VCaP (cell line): ENCODE data around the gene DRAP1.

Experiments used
- H3K27ac ChIP-seq: fragments of 450-650 bp; 2 replicates; pipeline ENCODE4 v1.5.1; 2017
- TF ChIP-seq, protein P1 (sequence below): fragments of 450-650 bp; conservative IDR thresholded peaks from 2 replicates; pipeline ENCODE4 v1.5.1; 2017; ENCODE audit warnings: mild to moderate bottlenecking, moderate library complexity

The DRAP1 gene

DNA sequence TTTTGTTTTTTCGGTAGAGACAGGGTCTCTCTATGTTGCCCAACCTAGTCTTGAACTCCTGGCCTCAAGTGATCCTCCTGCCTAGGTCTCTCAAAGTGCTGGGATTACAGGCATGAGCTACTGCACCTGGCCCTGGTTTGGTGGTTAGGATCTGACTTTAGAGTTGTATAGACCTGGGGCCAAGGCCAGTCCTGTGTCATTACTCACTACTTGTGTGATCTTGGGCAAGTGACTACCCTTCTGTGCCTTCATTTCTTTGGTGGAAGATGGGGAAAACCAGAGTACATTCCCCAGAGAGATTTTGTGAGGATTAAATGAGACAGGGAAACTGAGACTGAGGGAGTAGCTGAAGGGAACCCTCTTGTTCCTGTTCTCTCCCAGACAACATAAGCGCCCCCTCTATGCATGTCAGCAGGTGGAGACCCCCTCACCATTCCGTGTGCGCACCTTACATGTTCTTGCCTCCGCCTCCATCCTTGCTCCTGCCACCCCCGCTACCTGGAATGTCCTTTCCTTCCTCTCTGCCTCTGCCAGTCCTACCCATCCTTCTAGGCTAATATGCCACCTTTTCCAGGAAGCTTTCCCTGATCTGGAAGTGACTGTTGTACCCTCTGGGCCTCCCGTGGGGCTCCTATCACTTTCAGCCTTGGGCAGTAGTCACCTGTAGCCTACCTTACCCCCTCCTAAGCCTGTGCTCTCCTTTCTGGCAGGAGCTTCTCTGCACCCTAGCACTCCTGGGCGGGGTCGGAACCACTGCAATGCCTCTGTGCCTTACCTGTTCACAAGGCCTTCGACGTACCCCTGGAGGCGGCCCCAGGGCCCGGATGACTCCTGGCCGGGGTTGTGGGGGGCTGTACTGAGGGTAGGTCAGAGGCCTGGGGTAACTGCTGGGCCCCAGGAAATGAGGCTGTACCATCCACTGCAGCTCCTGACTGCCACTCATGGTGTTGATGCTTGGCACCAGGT, 22.9 kb upstream of the DRAP1 start:
- TF ChIP-seq, protein P1, sequence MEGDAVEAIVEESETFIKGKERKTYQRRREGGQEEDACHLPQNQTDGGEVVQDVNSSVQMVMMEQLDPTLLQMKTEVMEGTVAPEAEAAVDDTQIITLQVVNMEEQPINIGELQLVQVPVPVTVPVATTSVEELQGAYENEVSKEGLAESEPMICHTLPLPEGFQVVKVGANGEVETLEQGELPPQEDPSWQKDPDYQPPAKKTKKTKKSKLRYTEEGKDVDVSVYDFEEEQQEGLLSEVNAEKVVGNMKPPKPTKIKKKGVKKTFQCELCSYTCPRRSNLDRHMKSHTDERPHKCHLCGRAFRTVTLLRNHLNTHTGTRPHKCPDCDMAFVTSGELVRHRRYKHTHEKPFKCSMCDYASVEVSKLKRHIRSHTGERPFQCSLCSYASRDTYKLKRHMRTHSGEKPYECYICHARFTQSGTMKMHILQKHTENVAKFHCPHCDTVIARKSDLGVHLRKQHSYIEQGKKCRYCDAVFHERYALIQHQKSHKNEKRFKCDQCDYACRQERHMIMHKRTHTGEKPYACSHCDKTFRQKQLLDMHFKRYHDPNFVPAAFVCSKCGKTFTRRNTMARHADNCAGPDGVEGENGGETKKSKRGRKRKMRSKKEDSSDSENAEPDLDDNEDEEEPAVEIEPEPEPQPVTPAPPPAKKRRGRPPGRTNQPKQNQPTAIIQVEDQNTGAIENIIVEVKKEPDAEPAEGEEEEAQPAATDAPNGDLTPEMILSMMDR = no peak

DNA sequence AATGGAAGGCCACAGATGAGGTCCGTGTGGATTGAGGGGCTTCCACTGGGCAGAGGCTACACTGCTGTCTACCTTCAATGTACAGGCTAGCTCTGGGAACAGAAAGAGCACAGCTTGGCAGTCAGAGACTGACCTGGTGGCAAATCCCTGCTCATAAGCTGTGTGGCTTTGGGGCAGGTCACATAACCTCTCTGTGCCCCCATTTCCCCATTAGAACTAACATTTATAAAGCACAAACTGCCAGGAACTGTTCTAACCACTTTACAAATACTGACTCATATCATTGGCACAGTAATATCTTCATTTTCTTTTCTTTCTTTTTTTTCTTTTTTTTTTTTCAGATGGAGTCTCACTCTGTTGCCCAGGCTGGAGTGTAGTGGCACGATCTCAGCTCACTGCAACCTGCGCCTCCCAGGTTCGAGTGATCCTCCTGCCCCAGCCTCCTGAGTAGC, 22.2 kb upstream of the DRAP1 start:
- H3K27ac ChIP-seq = no peak overlapping the region

More for the DNA sequence above, 22.9 kb upstream of the DRAP1 start:
- H3K27ac ChIP-seq = no peak overlapping the region

DNA sequence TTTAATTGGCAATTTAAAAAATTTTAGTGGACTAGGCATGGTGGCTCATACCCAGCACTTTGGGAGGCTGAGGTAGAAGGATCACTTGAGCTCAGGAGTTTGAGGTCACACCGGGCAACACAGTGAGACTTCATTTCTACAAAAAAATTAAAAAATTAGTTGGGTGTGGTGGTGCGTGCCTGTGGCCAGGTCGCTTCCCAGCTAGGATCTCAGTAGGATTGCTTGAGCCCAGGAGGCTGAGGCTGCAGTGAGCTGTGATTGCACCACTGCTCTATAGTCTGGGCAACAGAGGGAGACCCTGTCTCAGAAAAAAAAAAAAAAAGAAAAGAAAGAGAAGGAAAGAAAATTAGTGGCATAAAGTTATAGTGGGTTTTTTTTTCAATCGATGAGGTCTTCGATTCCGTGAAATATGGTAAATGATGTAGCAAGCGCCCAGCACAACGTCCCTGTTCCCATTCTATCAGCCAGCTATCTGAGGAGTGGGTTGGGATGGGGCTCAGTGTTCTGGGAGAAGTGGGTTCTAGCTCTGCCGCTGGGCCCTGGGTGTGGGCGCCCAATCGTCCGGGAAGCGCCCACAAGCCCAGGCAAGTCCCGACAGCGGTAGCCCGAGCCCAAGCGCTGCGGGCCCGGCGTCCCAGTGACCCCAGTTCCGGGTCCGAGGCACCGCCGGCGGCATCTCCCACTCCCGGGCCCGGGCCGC, 20.4 kb upstream of the DRAP1 start:
- TF ChIP-seq, protein P1 = no peak
- no peak overlapping the region for H3K27ac ChIP-seq

More for the DNA sequence above, 22.2 kb upstream of the DRAP1 start:
- TF ChIP-seq, protein P1 = no peak

DNA sequence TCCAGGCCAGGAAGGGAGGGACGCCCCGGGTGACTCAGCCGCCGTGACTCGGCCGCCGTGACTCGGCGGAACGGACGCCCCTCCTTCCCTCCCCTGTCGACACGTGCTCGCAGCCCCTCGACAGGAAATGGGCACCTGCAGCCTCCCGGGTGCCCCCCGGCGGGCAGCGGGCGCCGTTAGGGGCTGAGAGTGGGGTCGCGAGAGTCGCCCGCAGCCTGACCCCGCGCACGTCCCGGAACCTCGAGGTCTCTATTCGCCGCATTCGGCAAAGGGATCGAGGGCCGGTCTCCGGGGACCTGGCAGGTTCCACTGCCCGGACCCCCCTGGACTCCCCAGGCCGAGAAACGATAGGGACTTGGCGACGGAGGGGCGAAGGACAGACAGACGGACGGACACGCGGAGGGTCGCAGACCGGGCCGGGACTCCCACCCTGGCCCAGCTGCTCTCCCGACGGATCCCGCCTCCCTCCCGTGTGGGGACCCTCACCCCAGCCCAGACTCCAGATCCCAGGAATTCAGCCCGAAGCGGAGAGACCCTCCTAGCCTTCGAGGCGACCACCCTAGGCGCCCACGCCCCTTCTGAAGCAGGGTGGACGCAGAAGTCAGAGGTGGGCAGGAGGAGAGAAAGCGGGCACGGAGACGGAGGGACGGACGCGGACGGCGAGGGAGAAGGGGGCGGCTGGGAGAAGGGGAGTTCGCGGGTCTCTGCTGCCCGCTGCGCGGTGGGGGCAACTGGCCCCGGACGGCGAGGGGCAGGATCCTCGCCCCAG, 19.7 kb upstream of the DRAP1 start:
- TF ChIP-seq, protein P1 = no peak
- H3K27ac ChIP-seq = peak overlapping the region; percentile 33; the same call in 1 of the 2 replicates

DNA sequence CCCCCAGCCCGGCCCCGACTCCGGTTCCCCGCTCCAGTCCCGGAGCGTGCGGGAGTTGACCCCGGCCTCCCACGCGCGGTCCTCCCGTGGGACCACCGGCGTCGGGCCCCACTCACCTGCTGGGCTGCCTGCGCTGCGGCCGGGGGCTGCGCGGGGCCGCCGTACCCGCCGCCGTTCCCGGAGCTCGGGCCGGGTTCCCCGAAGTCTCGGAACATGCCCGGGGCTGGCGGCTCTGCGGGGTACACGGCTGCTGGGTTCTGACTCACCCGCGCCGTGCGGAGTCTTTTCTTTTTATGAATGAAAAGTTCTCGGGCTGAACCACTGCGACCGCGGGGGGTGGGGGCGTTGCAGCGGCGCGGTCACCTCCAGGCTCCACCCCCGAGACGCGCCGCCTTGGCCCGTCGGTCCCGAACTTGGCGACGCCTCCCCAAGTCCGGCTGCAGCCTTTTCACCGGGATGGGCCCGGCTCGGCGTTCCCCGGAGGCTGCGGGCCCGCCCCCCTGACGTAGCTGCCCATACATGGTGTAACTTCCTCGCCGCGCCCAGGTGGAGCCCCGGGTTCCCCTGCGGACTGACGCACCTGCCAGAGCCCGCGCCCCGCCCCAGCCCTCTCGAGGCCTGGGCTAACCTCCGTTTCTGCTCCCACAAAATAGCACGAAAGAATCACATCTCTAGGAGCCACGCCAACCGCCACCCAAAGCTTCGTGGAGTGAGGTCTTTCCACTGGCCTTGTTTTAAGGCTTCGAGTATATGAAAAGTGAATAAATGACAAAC, 18.9 kb upstream of the DRAP1 start, which contains the start of gene FOSL1:
Gene FOSL1, minus strand, starts transcription at position 264 of the 774 bp plus-strand sequence. Its CDS starts 49 bp downstream, at position 215.
- TF ChIP-seq, protein P1 = no peak
- peak within 1 kb of the TSS; percentile 33; the same call in 1 of the 2 replicates for H3K27ac ChIP-seq

DNA sequence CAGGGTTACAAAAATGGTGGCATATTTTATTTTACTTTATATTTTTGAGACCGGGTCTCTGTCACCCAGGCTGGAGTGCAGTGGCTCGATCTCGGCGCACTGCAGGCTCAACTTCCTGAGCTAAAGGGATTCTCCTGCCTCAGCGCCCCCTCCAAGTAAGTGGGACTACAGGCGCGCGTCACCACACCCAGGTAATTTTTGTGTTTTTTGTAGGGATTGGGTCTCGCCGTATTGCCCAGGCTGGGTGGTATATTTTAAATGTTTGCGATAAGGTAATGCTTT, 18.4 kb upstream of the DRAP1 start:
- peak overlapping the region; percentile 33; the same call in 1 of the 2 replicates for H3K27ac ChIP-seq
- TF ChIP-seq, protein P1 = no peak
